Coronary artery (tissue), 2 donors: ENCODE results near the gene ORM1.
"Not testable (repeated sequence)": the region's sequence is repeated elsewhere in the genome, so short reads cannot be mapped to it uniquely, and the experiment has no call there.

Experiments
- DNase-seq: peaks from one replicate; pipeline ENCODE4 v3.0.0-alpha.2; 2017; ENCODE audit warnings: low spot score
- H3K27ac ChIP-seq, 2 donors: fragments of 200-600 bp; sonication (generic); one replicate each; pipeline ENCODE4 v1.5.1; 2016 to 2019
- H3K4me3 ChIP-seq: fragments of 200-600 bp; sonication (generic); 2 replicates; pipeline ENCODE4 v1.5.1; 2016; ENCODE audit warnings: mild to moderate bottlenecking, moderate library complexity
- TF ChIP-seq, protein P1 (sequence below): fragments of 200-600 bp; sonication (generic); IDR thresholded peaks from one replicate; pipeline ENCODE4 v1.5.1; 2019; ENCODE audit warnings: antibody characterized with exemption

ORM1 gene

DNA sequence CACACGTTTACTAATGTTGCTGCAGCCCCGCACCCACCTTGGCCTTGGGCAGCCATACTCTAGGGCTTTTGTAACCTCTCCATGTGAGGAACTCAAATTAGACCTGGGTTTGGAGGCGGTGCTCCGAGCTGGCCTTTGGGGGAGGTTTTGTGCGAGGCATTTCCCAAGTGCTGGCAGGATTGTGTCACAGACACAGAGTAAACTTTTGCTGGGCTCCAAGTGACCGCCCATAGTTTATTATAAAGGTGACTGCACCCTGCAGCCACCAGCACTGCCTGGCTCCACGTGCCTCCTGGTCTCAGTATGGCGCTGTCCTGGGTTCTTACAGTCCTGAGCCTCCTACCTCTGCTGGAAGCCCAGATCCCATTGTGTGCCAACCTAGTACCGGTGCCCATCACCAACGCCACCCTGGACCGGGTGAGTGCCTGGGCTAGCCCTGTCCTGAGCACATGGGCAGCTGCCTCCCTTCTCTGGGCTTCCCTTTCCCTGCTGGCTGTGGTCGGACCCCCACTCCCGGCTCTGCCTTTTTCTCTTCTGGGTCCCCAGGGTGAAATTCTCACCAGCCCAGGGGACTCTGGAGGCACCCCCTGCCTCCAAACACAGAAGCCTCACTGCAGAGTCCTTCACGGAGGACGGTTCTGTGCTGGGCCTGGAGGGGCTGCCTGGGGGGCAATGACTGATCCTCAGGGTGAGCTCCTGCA, at the start of gene ORM1:
ORM1 (plus strand) TSS at position 268 of the 701 bp plus-strand sequence; CDS start at position 304, 36 bp downstream.
- not testable (repeated sequence) for DNase-seq, H3K4me3 ChIP-seq, H3K27ac ChIP-seq

- TF ChIP-seq, protein P1, sequence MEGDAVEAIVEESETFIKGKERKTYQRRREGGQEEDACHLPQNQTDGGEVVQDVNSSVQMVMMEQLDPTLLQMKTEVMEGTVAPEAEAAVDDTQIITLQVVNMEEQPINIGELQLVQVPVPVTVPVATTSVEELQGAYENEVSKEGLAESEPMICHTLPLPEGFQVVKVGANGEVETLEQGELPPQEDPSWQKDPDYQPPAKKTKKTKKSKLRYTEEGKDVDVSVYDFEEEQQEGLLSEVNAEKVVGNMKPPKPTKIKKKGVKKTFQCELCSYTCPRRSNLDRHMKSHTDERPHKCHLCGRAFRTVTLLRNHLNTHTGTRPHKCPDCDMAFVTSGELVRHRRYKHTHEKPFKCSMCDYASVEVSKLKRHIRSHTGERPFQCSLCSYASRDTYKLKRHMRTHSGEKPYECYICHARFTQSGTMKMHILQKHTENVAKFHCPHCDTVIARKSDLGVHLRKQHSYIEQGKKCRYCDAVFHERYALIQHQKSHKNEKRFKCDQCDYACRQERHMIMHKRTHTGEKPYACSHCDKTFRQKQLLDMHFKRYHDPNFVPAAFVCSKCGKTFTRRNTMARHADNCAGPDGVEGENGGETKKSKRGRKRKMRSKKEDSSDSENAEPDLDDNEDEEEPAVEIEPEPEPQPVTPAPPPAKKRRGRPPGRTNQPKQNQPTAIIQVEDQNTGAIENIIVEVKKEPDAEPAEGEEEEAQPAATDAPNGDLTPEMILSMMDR: no peak
- Histone ChIP-seq H3K27ac (no peak overlapping the region), H3K4me3 (no peak overlapping the region)
- DNase-seq: peak; percentile 65
These were observed 49.4 kb upstream of the ORM1 start for GRCh38 chr9:114273461-114273881.

DNA sequence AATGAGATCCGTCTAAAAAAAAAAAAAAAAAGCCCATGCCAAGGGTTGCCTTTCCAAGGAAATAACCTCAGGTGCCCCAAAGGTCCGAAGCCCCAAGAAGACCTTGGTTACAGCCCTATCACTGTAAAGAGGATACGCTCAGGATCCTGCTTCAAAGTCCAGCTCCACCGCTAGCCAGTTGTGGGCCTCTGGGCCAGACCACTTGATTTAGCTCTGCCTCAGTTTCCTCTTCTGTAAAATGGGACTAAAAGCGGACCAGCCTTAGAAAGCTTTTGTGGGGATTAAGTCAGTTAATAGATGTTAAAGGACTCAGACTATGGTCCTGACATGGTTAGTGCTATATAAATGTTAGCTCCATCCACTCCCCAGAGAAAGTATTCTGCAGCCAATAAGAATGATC, 48.7 kb upstream of the ORM1 start:
- no peak overlapping the region for H3K27ac ChIP-seq
- TF ChIP-seq, protein P1: no peak
- no peak overlapping the region for H3K4me3 ChIP-seq
- peak; percentile 38 for DNase-seq

- peak; percentile 69 for DNase-seq
- TF ChIP-seq, protein P1: no peak
- Histone ChIP-seq H3K4me3 (no peak overlapping the region), H3K27ac (no peak overlapping the region)
These were observed 47.5 kb upstream of the ORM1 start for GRCh38 chr9:114275246-114276004.

GRCh38 chr9:114276908-114277821, 45.7 kb upstream of the ORM1 start:
- TF ChIP-seq, protein P1: no peak
- Histone ChIP-seq H3K4me3 (no peak overlapping the region), H3K27ac (peak overlapping the region in 1 of 2 donors; percentile 3)
- DNase-seq: peak; percentile 62

DNA sequence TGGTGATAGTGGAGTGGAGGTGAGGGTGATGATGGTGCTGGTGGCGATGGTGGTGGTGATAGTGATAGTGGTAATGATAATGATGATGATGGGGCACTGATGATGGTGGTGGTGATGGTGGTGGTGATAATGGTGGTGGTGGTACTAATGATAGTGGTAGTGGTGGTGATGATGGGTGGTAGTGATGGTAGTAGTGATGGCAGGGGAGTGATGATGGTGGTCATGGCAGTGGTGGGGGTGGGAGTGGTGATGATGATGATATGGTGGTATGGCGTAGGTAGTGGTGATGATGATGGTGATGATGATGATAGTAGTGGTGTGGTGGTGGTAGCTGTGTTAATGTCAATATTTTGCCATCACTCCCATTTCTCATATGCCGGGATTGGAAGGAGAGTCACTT, 44.5 kb upstream of the ORM1 start:
- H3K4me3 ChIP-seq: no peak overlapping the region
- TF ChIP-seq, protein P1: no peak
- DNase-seq: peak; percentile 4
- H3K27ac ChIP-seq: peak overlapping the region in 1 of 2 donors; percentile 72
